Skeletal muscle satellite cell (primary cell): Measurements from ENCODE around the gene SAMD11.
A peak's percentile ranks its signal among the peaks of the same experiment; 100 is the strongest.
"Not testable (repeated sequence)": the region's sequence is repeated elsewhere in the genome, so short reads cannot be mapped to it uniquely, and the experiment has no call there.

Source experiments
- H3K27me3 ChIP-seq: 2 replicates; pipeline ENCODE4 v1.7.0; 2013; ENCODE audit warnings: low read length; ENCODE audit not compliant: control insufficient read depth, insufficient read depth
- H3K36me3 ChIP-seq: 2 replicates; pipeline ENCODE4 v1.7.0; 2013; ENCODE audit warnings: mild to moderate bottlenecking, control low read depth, low read length; ENCODE audit not compliant: insufficient read depth
- H3K4me1 ChIP-seq: 2 replicates; pipeline ENCODE4 v1.7.0; 2013; ENCODE audit warnings: low read length; ENCODE audit not compliant: control insufficient read depth, insufficient read depth
- H3K4me2 ChIP-seq: 2 replicates; pipeline ENCODE4 v1.7.0; 2013; ENCODE audit warnings: mild to moderate bottlenecking, low read length
- H3K4me3 ChIP-seq: 2 replicates; pipeline ENCODE4 v1.7.0; 2013; ENCODE audit warnings: low read length
- H3K9ac ChIP-seq: 2 replicates; pipeline ENCODE4 v1.7.0; 2013; ENCODE audit warnings: mild to moderate bottlenecking, low read depth, low read length, moderate library complexity
- H3K9me3 ChIP-seq: replicated peaks from 2 replicates; pipeline ENCODE4 v1.7.0; 2013; ENCODE audit warnings: mild to moderate bottlenecking, control low read depth, low read length

Gene SAMD11

DNA sequence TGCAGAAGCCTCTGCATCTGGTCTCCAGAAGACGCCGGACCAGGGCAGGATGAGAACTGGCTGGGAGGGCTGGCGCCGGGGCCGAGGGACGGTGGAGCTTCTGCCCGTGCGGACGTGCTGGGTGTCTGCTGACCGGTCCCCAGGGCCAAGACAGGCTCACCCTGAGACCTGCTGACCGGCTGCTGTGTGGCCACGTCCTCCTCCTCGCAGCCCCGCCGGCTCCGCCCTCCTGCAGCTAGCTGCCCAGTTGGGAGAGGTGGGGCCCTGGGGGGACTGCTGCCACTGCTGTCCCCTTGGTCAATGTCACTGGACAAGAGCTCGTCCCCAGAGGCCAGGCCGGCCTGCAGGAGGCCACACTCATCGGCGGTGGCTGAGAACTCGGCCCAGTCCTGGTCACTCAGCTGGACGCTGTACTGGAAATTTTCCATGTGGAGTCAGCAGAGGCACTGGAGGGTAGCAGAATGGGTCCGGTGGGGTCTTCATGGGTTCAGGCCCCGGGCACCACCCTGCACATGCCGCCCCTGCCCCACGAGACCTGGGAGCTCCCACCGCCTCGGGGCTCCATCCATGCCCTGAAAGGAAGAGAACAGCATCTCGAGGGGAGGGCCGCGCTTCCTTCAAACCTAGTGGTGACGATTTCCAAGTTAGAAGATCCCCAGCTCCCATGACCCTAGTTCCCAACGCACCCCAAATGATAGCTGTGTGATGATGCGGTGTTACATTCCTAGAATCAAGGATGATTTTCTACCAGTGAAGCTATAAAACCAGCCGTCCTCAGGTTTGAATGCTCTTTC lies 57.1 kb downstream of the SAMD11 start:
- Histone ChIP-seq H3K4me1 (peaks cover 6% of the 10 kb centered on the region), H3K4me3 (no peak overlapping the region), H3K4me2 (no peak overlapping the region), H3K9me3 (no peaks in the 10 kb centered on the region), H3K9ac (no peak overlapping the region), H3K27me3 (peaks cover 51% of the 10 kb centered on the region), H3K36me3 (no peaks in the 10 kb centered on the region)

DNA sequence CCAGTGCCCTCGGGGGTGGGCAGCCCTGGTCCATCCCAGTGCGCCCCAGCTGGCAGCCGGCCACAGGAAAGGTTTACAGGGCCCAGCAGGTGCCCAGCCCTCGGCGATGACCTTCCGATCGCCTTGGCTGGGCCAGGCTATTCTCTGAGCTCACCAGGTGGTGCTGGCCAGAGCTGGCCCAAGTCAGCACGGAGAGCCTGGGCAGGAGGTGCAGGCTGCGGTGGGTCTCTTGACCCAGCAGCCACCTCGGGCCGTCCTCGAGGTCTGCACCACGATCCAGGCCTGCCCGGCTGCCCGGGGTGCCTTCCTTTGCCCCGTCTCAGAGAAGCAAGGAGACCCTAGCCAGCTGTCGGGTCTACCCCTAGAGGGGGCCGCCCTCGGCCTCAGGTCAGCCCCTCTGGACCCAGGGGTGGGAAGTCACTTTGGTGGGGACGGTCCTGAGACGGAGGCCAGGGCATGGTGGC lies 57.8 kb downstream of the SAMD11 start:
- Histone ChIP-seq H3K27me3 (peaks cover 51% of the 10 kb centered on the region), H3K4me3 (no peak overlapping the region), H3K9ac (no peak overlapping the region), H3K4me1 (no peaks in the 10 kb centered on the region), H3K36me3 (no peaks in the 10 kb centered on the region), H3K9me3 (no peaks in the 10 kb centered on the region), H3K4me2 (no peak overlapping the region)

DNA sequence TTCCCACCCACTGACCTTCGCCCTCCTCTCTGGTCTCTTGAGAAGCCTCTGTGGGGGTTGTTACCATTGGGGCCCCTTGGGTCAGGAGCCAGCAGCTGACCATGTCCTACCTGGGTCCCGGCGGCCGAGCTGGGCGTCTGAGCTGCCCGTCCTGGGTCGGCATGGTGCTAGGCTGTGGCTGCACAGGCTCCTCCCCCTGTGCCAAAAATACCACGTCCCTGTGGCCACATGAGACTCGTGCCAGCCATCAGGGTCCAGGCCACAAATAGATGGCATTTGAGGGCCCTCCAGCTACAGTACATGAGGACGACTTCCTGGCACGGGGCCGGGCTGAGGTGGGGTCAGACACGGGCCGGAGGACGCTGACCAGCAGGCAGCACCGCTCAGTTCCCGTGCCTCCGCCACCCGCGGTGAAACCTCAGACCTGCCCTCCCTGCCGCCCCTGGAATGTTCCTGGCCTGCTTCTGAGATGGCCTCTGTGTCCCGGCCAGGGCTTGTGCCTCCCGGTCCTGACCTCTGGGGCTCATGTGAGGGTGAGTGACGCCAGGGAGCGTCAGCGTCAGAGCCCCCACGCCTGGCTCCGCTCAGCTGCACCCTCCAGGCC lies 58.3 kb downstream of the SAMD11 start, which contains the start of gene PERM1:
PERM1 (minus strand) TSS at position 139 of the 604 bp plus-strand sequence. CDS start 1,064 bp downstream, outside the sequence.
- Histone ChIP-seq H3K4me2 (no peak within 1 kb of the TSS), H3K9ac (no peak within 1 kb of the TSS), H3K4me1 (no peaks in the 10 kb centered on the region), H3K36me3 (no peaks in the 10 kb centered on the region), H3K9me3 (no peaks in the 10 kb centered on the region), H3K27me3 (peaks cover 51% of the 10 kb centered on the region), H3K4me3 (no peak within 1 kb of the TSS)

DNA sequence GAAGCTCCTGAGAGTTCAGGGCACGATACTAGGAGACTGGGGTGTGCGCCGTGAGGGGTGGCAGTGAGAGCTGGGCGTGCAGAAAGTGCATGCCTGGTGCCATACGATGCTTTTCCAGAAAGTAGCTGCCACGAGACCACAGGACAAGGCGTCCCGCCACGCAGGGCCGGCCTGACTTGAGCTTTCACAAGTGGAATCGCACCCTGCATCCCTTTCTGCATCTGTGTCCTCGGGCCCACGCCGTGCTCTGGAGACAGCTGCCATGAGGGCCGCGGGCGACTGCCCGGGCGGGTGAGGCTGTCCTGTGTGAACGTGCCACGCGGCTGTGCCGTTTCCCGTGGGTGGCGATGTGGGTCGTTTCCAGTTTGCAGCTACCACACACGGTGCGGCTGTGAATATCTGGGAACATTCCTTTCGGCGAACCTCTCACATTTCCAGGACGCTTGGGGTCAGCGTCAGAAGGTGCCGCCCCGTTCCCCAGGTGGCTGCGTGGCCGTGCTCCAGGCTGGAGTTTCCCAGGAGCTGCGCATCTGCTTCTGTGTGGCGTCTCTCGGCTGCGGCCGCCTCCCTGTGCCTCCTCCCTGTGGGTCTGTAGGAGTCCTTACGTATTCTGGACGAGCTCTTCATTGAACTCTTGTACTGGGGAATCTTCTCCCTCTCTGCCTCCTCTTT lies 59.2 kb downstream of the SAMD11 start:
- Histone ChIP-seq H3K4me1 (no peaks in the 10 kb centered on the region), H3K36me3 (no peaks in the 10 kb centered on the region), H3K27me3 (peaks cover 54% of the 10 kb centered on the region), H3K9ac (no peak overlapping the region), H3K4me3 (no peak overlapping the region), H3K9me3 (no peaks in the 10 kb centered on the region), H3K4me2 (no peak overlapping the region)

DNA sequence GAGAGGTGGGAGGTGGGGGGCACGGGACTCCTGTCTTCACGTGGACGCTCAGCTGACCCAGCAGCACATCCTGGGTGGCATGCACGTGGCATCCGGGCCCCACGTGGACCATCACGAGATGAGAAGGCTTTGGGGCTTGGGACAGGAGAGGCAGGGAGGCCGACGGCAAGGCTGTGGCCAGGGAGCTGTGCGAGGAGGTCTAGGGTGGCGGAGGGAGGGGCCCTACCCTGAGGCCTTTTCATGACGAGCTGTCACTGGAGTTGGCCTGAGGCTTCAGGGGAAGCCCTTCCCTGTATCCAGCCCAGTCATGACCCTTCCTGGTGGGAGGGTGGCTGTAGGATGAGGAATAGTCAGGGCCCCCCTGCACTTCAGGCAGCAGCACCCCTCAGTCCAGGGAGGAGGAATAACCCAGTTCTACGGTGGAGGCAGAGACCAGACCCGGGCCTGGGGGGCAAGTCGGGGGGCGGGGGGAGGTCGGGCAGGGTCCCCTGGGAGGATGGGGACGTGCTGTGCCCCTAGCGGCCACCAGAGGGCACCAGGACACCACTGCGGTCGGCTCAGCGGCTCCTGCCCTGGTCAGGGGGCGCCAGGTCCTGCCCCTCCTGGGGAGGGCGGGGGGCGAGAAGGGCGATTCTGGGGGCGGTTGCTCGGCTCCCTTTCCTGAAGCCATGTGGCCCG lies 60.2 kb downstream of the SAMD11 start:
- Histone ChIP-seq H3K36me3 (no peaks in the 10 kb centered on the region), H3K27me3 (peaks cover 61% of the 10 kb centered on the region), H3K4me1 (no peaks in the 10 kb centered on the region), H3K9ac (no peak overlapping the region), H3K4me2 (peak overlapping the region; percentile 64), H3K4me3 (no peak overlapping the region), H3K9me3 (no peaks in the 10 kb centered on the region)

DNA sequence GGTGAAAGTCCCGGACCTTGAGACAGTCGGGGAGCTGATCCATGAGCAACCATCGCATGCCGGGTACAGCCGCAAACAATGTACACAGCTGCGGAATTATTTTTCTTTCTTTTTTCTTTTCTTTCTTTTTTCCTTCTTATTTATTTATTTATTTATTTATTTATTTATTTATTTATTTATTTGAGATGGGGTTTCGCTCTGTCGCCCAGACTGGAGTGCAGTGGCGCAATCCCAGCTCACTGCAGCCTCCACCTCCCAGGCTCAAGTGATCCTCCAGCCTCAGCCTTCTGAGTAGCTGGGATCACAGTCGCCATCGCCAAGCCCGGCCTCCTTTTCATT lies 60.7 kb downstream of the SAMD11 start:
- Histone ChIP-seq H3K27me3 (peaks cover 65% of the 10 kb centered on the region), H3K36me3 (no peaks in the 10 kb centered on the region), H3K9me3 (no peaks in the 10 kb centered on the region), H3K4me3 (no peak overlapping the region), H3K9ac (no peak overlapping the region), H3K4me2 (peak overlapping the region; percentile 64), H3K4me1 (no peaks in the 10 kb centered on the region)

DNA sequence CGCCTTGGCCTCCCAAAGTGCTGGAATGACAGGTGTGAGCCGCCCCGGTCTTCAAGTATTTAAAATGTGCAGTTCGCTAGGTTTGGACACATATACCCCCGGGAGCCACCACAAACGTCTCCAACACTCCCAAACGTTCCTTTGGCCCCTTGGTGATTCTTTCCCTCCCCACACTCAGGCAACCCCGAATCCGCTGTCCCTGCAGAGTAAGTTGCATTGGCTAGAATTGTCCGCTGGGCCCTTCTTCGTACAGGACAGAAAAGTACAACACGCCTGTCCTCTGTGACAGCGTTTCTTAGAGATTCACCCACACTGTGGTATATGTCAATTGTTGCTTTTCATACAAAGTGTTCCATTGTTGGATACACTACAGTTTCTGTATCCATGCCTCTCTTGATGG lies 61.4 kb downstream of the SAMD11 start:
- Histone ChIP-seq H3K4me3 (no peak overlapping the region), H3K27me3 (peaks cover 62% of the 10 kb centered on the region), H3K4me1 (no peaks in the 10 kb centered on the region)

DNA sequence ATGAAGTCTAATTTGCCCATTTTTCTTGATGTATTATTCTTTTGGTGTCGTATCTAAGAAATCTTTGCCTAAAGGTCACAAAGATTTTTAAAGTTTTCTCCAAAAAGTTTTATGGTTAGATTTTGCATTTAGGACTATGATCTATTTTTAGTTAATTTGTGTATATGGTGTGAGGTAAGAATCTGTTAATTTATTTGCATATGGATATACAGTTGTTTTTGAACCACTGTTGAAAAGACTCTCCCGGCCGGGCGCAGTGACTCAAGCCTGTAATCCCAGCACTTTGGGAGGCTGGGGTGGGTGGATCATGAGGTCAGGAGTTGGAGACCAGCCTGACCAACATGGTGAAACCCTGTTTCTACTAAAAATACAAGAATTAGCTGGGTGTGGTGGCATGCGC lies 64.3 kb downstream of the SAMD11 start:
- H3K9ac ChIP-seq, H3K4me1 ChIP-seq, H3K9me3 ChIP-seq, H3K4me3 ChIP-seq, H3K4me2 ChIP-seq, H3K36me3 ChIP-seq: not testable (repeated sequence)
- peaks cover 40% of the 10 kb centered on the region for H3K27me3 ChIP-seq

More for the DNA sequence above, 61.4 kb downstream of the SAMD11 start:
- H3K36me3 ChIP-seq: no peaks in the 10 kb centered on the region
- H3K9me3 ChIP-seq: no peaks in the 10 kb centered on the region
- H3K9ac ChIP-seq: no peak overlapping the region
- no peak overlapping the region for H3K4me2 ChIP-seq

DNA sequence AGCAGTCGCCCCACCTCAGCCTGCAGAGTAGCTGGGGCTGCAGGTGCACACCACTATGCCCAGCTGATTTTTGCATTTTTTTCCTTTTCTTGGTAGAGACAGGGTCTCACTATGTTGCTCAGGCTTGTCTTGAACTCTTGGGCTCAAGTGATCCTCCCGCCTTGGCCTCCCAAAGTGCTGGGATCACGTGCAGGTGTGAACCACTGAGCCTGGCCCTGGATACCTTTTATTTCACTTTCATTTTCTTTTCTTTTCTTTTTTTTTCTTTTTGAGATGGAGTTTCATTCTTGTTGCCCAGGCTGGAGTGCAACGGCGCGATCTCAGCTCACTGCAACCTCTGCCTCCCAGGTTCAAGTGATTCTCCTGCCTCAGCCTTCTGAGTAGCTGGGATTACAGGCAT lies 67.6 kb downstream of the SAMD11 start:
- H3K4me3 ChIP-seq, H3K4me1 ChIP-seq, H3K36me3 ChIP-seq, H3K9ac ChIP-seq, H3K4me2 ChIP-seq, H3K9me3 ChIP-seq: not testable (repeated sequence)
- peaks cover 34% of the 10 kb centered on the region for H3K27me3 ChIP-seq

DNA sequence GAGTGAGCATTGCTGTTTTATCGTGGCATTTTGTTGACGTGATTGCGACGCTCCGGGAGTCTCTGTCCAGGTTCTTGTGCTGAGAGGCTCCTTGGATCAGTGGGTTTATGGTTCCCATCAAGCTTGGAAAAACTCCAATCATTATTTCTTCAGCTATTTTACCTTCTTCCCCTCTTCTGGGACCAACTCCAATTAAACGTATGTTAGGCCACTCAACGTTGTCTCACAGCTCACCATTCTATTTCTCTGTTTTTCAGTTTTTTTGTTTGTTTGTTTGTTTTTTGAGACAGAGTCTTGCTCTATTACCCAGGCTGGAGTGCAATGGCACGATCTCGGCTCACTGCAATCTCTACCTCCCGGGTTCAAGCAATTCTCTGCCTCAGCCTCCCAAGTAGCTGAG lies 68.2 kb downstream of the SAMD11 start:
- H3K9ac ChIP-seq: no peak overlapping the region
- H3K27me3 ChIP-seq: peaks cover 34% of the 10 kb centered on the region
- H3K9me3 ChIP-seq: no peaks in the 10 kb centered on the region
- H3K4me1 ChIP-seq: no peaks in the 10 kb centered on the region
- H3K4me2 ChIP-seq: no peak overlapping the region
- H3K4me3 ChIP-seq: no peak overlapping the region
- no peaks in the 10 kb centered on the region for H3K36me3 ChIP-seq

DNA sequence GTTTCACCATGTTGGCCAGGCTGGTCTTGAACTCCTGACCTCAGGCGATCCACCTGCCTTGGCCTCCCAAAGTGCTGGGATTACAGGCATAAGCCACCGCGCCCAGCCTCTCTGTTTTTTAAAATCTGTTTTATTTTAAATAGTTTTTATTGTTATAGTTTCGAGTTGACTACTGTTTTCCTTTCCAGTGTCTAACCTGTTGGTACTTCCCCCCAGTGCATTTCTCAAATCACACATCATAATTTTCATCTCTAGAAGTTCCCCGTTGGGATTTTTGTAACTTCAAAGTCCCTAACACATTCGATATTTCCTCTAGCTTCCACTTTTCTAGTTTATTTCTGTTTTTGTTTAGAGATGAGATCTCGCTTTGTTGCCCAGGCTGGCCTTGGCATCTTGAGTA lies 68.6 kb downstream of the SAMD11 start:
- Histone ChIP-seq H3K36me3 (no peaks in the 10 kb centered on the region), H3K4me3 (no peak overlapping the region), H3K4me2 (no peak overlapping the region), H3K9ac (no peak overlapping the region), H3K27me3 (peaks cover 38% of the 10 kb centered on the region), H3K4me1 (no peaks in the 10 kb centered on the region), H3K9me3 (no peaks in the 10 kb centered on the region)
